T-helper 2 cell (primary cell): ENCODE measurements around the gene RIOK1.
"Not testable (repeated sequence)": the region's sequence is repeated elsewhere in the genome, so short reads cannot be mapped to it uniquely, and the experiment has no call there.

Experiments
- DNase-seq, 5 experiments: peaks; one replicate each; pipeline versions ENCODE4 v3.0.0 to v3.0.0-alpha.2; 2012 to 2022
- total RNA-seq, 2 donors: gene quantifications; one replicate each; lab custom pipeline; 2026; lab: John Stamatoyannopoulos, UW

The RIOK1 gene
- total RNA-seq, result 44.0 to 61.1 reads per million in 2 donors

DNA sequence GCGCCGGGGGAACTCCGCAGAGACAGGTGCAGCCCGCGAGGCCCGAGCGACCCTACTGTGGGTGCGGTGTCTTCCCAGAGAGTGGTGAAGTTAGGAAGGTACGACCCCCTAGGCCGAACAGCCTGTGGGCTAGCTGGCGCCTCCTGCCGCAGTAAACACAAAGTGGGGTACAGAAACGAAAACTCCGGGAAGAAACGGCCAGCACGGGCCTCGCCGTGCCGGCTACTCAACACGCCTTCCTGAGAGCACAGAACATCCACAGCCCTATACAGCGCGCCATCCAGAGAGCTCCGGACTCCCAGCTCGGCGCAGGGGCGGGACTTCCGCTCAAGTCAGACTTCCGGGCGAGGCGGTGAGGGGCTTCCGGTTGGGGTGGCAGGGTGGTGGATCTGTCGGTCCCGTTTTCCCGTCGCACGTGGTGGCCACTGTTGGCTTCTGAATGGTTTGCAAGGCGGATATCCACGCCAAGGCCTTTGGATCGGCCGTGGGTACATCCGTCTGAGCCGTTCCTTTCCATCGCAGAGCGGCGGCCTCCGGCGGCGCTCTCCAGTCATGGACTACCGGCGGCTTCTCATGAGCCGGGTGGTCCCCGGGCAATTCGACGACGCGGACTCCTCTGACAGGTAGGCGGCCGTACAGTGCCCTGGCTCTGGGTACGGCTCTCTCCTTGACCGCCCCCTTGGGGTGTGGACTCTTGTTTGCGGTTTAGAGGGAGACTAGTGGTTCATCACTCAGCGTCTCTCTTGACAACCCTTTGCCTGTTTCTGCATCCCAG lies at the start of gene RIOK1, which contains the start of gene CAGE1:
RIOK1 (plus strand) TSS at position 358 of the 775 bp plus-strand sequence; CDS start at position 553, 195 bp downstream.
CAGE1 (minus strand) TSS at position 292 of the 775 bp plus-strand sequence. CDS start 2,569 bp downstream, outside the sequence.
- peak; percentile 88 to 97 (median 94) for DNase-seq

DNA sequence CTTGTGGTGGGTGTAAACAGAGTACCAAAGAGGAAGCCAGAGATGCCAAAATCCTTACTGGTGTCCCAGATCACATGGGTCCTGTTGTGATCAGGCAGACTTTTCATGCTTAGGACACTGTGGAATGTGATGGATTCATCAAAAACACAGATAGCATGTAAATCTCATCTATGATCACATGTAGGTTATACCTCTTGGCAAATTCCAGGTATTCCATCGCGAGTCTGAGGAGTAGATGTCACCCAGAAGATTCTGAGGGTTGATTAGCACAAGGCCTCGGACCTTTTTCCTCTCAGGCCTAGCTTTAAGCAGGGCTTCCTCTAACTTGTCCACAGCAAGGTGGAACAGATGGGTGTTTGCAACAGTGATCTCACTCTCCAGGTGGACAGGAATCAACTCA lies 48.3 kb upstream of the RIOK1 start:
- DNase-seq, result no peak

- DNase-seq, result peak in 1 of 5 experiments; percentile 12
Observed at GRCh38 chr6:7341989-7342742, 47.4 kb upstream of the RIOK1 start.

DNA sequence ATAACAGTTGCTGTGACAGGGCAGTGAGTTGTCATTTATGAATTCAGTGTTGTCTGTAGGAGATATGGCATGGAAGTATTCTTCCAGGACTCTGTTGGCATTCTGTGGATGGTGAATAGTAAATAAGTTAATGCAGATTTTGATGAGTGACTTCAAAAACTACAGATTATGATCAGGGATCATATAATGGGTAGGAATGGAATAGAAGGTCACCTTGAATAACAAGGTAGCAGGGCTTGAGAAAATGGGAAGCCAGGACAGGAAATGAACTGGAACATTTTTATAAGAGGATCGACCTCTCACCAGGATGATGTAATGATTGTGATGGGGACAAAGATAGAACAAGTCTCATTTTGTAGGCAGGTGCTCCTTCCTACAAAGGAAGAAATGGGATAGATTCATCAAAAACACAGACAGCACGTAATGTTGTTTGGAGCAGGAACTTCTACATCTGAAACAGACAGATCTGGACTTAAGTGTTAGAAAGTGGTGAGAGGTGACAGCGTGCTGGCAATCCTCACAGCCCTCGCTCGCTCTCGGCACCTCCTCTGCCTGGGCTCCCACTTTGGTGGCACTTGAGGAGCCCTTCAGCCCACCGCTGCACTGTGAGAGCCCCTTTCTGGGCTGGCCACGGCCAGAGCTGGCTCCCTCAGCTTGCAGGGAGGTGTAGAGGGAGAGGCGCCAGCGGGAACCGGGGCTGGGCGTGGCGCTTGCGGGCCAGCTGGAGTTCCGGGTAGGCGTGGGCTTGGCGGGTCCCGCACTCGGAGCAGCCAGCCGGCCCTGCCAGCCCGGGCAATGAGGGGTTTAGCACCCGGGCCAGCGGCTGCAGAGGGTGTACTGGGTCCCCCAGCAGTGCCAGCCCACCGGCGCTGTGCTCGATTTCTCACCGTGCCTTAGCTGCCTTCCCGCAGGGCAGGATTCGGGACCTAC lies 45.8 kb upstream of the RIOK1 start:
- DNase-seq, result no peak

GRCh38 chr6:7344773-7345450 lies 44.7 kb upstream of the RIOK1 start:
- DNase-seq, result not testable (repeated sequence)

DNA sequence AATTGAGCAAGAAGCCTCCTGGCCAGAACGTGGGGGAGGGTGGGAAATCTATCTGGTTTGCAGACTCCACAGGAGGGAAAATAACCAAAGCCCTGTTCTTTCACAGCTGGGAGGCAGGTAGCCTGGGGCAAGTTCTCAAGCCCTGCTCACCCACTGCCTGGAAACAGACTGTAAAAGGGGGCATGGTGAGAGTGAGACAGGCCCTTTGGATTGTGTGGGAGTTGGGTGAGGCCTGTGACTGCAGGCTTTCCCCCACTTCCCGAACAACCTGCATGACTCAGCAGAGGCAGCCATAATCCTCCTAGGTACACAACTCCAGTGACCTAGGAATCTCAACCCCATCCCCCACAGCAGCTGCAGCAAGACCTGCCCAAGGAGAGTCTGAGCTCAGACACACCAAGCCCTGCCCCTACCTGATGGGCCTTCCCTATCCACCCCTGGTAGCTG lies 42.0 kb upstream of the RIOK1 start:
- DNase-seq, result not testable (repeated sequence)

DNA sequence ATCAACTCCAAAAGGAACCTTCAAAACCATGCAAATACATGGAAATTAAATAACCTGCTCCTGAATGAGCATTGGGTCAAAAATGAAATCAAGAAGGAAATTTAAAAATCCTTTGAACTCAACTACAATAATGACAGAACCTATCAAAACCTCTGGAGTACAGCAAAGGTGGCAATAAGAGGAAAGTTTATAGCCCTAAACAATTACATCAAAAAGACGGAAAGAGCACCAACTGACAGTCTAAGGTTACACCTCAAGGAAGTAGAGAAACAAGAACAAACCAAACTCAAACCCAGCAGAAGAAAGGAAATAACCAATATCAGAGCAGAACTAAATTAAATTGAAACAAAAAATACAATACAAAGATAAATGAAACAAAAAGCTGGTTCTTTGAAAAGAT lies 39.0 kb upstream of the RIOK1 start:
- DNase-seq, result not testable (repeated sequence)

GRCh38 chr6:7351916-7352315 lies 37.7 kb upstream of the RIOK1 start:
- DNase-seq, result not testable (repeated sequence)

DNA sequence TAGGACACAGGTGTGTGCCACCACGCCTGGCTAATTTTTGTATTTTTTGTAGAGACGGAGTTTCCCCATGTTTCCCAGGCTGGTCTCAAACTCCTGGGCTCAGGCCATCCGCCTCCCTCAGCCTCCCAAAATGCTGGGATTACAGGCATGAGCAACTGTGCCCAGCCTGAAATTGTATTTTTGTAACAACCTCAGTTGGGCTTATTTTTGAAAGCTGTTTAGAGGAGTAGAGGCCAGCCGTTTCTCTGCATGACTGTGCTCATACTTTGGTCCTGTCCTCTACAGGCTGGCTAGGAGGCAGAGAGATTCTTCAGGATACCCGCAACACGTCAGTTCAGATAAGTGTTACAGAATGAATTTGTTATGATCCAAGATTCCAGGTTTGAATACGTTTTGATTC lies 22.2 kb upstream of the RIOK1 start:
- DNase-seq, result no peak

DNA sequence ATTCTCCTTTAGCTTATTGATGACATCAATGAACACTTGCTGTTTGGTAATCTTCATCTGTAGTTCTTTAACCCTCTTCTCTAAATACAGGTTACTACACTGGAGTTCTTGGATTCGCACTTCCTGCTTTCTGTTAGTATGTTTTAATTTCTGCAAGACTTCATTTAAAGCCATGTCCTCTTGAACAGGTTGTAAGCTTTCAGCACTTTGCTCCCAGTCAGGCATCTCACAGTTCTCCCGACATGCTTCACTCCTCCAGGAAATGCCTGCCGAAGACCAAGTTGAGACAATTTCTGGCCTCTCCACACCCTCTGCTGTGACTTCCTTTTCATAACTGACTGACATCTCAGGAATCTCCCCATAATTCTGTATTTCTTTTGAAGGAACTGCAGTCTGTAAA lies 15.9 kb upstream of the RIOK1 start:
- DNase-seq, result no peak

DNA sequence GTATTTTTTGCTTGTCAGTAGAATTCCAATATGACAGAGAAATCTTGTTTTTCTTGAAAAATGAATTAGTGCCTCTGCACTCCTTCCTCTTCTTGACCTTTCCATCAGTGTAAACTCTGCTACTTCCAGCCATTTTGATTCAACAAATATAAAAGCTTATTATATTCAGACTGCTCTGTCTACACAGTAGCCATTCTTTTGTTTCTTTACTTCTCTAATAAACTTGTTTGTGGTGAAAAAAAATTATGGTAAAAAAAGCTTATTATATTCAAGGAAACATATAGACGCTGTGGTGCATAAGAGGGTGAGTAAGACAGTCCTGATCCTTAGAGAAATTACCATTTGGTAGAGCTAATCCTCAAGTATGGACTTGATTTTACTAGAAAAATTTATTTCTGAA lies 11.6 kb upstream of the RIOK1 start:
- no peak for DNase-seq

DNA sequence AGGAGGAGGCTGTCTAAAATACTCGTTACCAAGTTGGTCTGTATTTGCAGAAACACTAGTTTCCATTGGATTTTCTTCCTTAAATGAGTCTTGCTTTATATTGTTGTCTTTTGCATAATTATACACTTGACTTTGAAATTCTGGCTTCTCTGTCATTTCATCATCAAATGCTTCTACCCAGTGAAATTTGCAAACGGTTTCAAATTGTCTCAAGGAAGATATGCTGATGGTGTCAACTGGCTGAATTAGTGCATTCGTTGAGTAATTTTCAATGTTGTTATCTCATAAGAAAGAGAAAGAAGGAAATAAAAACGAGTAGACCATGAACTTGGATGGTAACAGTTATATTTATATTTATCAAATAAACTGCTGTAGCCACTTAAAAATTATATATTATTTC lies 10.9 kb upstream of the RIOK1 start:
- DNase-seq, result no peak

DNA sequence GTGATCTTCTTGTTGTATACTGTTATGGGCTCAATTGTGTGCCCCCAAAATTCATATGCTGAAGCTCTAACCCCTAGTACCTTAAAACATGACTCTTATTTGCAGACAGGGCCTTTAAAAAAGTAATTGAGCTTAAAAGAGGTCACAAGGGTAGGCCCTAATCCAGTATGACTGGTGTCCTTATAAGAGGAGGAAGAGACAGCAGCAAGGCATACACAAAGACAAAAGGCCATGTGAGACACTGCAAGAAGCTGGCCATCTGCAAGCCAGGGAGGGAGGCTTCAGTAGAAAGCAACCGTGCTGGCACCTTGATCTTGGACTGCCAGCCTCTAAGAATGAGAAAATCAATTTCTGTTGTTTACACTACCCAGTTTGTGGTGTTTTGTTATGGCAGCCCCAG lies 8.5 kb upstream of the RIOK1 start:
- no peak for DNase-seq

DNA sequence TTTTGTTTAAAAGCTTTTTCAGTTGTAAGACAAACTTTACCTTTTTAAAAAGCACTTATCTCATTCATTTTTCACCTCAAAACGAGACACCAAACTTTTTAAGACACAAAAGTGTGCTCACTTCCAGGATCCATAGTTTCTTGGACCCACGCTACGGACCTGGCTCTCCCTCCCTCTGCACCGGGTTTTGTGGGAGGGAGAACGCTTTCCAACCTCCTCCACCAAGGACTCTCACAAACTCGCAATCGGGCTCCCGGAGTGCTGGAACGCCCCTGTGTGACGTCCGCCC lies 502 bp upstream of the RIOK1 start:
- no peak for DNase-seq

DNA sequence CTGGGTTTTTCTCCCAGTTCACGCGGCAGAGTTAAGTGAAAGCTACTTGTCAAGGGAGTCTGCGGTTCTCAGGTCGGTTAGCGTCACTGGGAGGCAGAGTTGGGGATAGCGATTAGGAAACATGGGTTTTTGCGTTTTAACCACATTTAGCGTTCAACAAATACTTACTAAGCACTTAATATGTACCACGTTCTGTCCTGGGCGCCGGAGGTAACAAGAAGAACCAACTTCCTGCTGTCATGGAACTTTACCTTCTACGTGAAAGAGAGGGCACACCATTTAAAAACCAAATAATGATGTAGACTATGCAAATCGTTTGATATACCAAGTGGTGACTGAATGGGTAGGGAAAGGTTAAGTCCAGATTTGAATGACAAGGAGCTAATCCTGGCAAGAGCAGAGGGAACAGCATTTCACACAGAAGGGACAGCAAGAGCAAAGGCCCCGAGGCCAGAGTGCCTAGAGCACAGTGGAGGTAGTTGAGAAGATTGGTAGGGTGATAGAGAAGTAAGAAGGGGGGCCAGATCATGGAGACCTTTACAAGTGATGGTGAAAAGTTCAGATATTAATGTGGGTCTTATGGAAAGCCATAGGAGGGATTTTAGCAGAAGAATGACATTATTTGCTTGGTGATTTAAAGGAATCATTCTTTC lies 744 bp downstream of the RIOK1 start:
- peak in 2 of 5 experiments; percentile 42 to 75 for DNase-seq

GRCh38 chr6:7391151-7391550 lies 1.5 kb downstream of the RIOK1 start:
- no peak for DNase-seq

- no peak for DNase-seq
Observed at GRCh38 chr6:7392402-7392801, 2.8 kb downstream of the RIOK1 start.

DNA sequence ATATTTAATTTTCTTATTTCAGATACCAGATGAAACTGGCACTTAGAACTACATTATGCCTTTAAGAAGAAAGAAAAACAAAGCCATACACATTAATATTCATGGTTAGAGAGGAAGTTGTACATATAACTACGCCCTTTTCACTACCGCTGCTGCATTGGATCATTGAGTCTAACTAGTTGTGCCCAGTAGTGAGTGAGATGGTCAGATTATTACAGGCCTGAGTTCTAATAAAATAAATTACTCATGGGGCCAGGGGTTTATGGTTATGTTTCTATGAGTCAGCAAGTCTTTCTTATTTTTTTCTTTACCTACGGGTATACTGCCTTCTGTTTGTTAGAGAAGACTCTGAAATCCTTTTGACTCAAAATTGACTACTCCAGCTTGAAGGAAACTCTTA lies 11.5 kb downstream of the RIOK1 start:
- DNase-seq, result no peak

- no peak for DNase-seq
Observed at GRCh38 chr6:7402716-7403115, 13.1 kb downstream of the RIOK1 start.

GRCh38 chr6:7404546-7404945 lies 14.9 kb downstream of the RIOK1 start:
- no peak for DNase-seq

DNA sequence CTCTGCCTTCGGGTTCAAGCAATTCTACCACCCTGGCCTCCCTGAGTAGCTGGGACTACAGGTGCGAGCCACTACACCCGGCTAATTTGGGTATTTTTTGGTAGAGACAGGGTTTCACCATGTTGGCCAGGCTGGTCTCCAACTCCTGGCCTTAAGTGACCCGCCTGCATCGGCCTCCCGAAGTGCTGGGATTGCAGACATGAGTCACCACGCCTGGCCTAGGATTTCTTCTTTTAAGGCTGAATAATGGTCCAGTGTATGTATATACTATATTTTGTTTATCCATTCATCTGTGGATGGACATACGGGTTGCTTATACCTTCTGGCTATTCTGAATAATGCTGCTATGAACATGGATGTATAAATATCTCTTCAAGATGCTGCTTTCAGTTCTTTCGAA lies 17.1 kb downstream of the RIOK1 start:
- DNase-seq, result no peak

- DNase-seq, result no peak
Observed at GRCh38 chr6:7409740-7410139, 20.1 kb downstream of the RIOK1 start.
